Testis (tissue), 2 donors: ENCODE measurements around the gene FBXW5.

Source experiments
- CTCF ChIP-seq, 3 experiments: fragments of 450-650 bp in 2 of 3; fragments of 200-600 bp in 1 of 3; sonication (generic) in 1 of 3; IDR thresholded peaks; one replicate each; pipeline ENCODE4 v1.5.1; 2016 to 2019; ENCODE audit warnings: antibody characterized with exemption in 3 of 3, mild to moderate bottlenecking in 2 of 3, moderate library complexity in 1 of 3
- POLR2A ChIP-seq: fragments of 450-650 bp; IDR thresholded peaks from one replicate; pipeline ENCODE4 v1.6.1; 2017; ENCODE audit warnings: antibody characterized with exemption, mild to moderate bottlenecking, moderate library complexity

- TF ChIP-seq CTCF (IDR thresholded peaks at IDR 0.05), result no peak
- TF ChIP-seq POLR2A, result no peak
These were observed 1.0 kb upstream of the FBXW5 start for GRCh38 chr9:136945333-136946227.
